ENCODE measurements around the gene KIAA1755.

DNA sequence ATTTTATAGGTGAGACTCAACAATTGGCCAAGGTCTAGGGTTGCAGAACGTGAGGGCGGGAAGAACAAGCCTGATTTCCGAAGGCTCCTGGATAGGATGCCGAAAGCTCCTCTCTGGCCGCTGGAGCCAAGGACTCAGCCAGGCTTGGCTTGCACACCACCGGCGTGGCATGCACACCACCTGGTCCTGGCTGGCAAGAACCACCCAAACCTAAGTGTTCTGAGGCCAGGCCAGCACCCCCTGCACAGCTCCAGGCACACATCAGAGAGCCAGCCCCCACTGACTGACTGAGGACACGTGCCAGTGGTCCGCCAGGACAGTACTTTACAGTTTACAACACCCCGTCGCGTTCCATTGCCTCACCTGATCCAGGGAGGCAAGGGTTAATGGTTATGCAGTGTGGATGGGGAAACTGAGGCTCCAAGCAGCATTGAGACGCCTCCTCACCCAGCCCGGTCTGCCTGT, 95.9 kb downstream of the KIAA1755 start:
- TF ChIP-seq YY1 (IDR thresholded peaks at IDR 0.05; ENCODE audit: insufficient read depth, insufficient read length) (no peak), ZNF274 (IDR thresholded peaks at IDR 0.05; ENCODE audit: low read depth, low read length) (no peak)

Data from NT2/D1 (cell line).